T-helper 17 cell (primary cell): Measurements from ENCODE around the gene PIGV. TPM values are rescaled to one million over a fixed set of nuclear protein-coding genes. Genes with fewer than 3 reads are reported as not detected.

Source experiments
- ATAC-seq: fragments of 150-1000 bp; cut with Tn5 transposase; 2 replicates; pipeline ENCODE4 v1.10.0; 2021; ENCODE audit warnings: mild to moderate bottlenecking, moderate library complexity
- DNase-seq, 3 donors: peaks; one replicate each; pipeline versions ENCODE4 v3.0.0 to v3.0.0-alpha.2; 2020 to 2021
- H3K9me3 ChIP-seq: one replicate; pipeline ENCODE4 v1.7.0; 2013; ENCODE audit warnings: low read length, mild to moderate bottlenecking; ENCODE audit not compliant: control insufficient read depth, poor library complexity, severe bottlenecking
- H3K27ac Mint-ChIP-seq: one replicate; pipeline ENCODE4 v1.8.0; 2022; ENCODE audit warnings: mild to moderate bottlenecking, moderate library complexity, mixed read lengths
- H3K27me3 Mint-ChIP-seq: one replicate; pipeline ENCODE4 v1.8.0; 2022; ENCODE audit warnings: mixed read lengths
- H3K36me3 Mint-ChIP-seq: one replicate; pipeline ENCODE4 v1.8.0; 2022; ENCODE audit warnings: low read depth, mixed read lengths
- H3K4me1 Mint-ChIP-seq: one replicate; pipeline ENCODE4 v1.8.0; 2022; ENCODE audit warnings: mild to moderate bottlenecking, mixed read lengths
- H3K4me3 Mint-ChIP-seq: one replicate; pipeline ENCODE4 v1.8.0; 2022; ENCODE audit warnings: mild to moderate bottlenecking, moderate library complexity, mixed read lengths
- total RNA-seq, 4 donors: library from RNA in 2 of 4; stranded (reverse) in 2 of 4; gene quantifications; one replicate each; pipeline ENCODE4 v1.2.3 and lab custom pipeline; 2022 to 2026

Gene PIGV
- total RNA-seq, 2 donors from 2014 or later = 12.0 to 14.3 TPM

DNA sequence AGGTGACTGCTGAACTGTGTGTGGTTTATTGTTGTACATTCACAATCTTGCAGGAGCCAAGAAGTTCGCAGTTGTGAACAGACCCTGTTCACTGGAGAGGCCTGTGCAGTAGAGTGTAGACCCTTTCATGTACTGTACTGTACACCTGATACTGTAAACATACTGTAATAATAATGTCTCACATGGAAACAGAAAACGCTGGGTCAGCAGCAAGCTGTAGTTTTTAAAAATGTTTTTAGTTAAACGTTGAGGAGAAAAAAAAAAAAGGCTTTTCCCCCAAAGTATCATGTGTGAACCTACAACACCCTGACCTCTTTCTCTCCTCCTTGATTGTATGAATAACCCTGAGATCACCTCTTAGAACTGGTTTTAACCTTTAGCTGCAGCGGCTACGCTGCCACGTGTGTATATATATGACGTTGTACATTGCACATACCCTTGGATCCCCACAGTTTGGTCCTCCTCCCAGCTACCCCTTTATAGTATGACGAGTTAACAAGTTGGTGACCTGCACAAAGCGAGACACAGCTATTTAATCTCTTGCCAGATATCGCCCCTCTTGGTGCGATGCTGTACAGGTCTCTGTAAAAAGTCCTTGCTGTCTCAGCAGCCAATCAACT, 6.4 kb upstream of the PIGV start:
- Mint-ChIP-seq H3K4me1 (peaks cover 43% of the 10 kb centered on the region), H3K27me3 (no peaks in the 10 kb centered on the region), H3K4me3 (no peak overlapping the region), H3K36me3 (peaks cover 11% of the 10 kb centered on the region), H3K27ac (peak overlapping the region; percentile 89)
- no peaks in the 10 kb centered on the region for H3K9me3 ChIP-seq
- DNase-seq = no peak
- ATAC-seq = no peak

DNA sequence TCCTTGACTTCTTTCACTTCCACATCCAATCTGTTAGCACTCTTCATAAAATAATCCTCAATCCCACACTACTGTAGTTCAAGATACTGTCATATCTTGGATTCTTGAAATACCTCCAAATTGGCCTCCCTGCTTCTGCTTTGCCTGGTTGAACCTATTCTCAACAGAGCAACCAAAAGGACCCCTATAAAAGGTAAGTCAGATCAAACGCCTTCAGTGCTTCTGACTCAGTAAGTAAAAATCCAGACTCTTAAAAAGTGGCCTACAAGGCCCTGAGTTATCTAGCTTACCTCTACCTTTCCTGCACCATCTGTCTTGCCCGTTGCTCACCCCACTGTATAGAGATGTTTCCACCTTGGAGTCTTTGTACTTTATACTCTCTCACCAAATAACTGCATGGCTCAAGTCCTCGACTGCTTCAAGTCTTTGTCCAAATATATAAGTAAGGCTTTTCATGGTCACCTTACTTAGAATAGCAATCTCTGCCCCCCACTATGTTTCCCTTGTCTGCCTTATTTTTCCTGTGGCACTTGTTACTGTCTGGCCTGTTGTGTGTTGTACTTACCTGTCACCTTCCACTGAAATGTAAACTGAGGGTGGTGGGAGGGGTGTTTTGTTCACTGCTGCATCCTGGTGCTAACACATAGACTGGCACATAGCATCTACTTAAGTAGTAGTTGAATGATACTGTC, 5.1 kb upstream of the PIGV start:
- DNase-seq (no peak), ATAC-seq (no peak)
- peak overlapping the region; percentile 89 for H3K27ac Mint-ChIP-seq
- peaks cover 13% of the 10 kb centered on the region for H3K36me3 Mint-ChIP-seq
- peaks cover 56% of the 10 kb centered on the region for H3K4me1 Mint-ChIP-seq
- no peak overlapping the region for H3K4me3 Mint-ChIP-seq
- H3K9me3 ChIP-seq = no peaks in the 10 kb centered on the region
- no peaks in the 10 kb centered on the region for H3K27me3 Mint-ChIP-seq

DNA sequence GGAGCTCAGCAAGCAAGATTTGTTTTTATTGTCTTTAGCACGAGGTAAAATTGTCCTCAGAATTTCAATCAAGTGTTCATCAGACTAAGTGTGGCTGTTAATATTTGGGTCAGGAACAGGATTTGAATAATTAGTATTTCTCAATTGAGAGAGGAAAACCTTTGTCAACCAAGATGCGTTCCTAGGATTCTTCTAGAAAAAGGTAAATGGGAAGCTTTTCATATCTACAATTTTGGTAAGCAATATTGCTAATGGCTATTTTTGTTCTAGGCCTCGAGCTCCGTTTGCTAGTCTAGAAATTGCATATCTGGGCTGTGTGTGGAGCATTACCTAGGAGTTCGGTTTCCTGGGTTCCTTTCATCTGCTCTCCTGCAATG, 4.1 kb upstream of the PIGV start:
- H3K9me3 ChIP-seq = no peaks in the 10 kb centered on the region
- no peaks in the 10 kb centered on the region for H3K27me3 Mint-ChIP-seq
- H3K4me3 Mint-ChIP-seq = no peak overlapping the region
- DNase-seq = no peak
- ATAC-seq = no peak
- peak overlapping the region; percentile 89 for H3K27ac Mint-ChIP-seq
- peaks cover 51% of the 10 kb centered on the region for H3K4me1 Mint-ChIP-seq
- H3K36me3 Mint-ChIP-seq = peaks cover 10% of the 10 kb centered on the region

DNA sequence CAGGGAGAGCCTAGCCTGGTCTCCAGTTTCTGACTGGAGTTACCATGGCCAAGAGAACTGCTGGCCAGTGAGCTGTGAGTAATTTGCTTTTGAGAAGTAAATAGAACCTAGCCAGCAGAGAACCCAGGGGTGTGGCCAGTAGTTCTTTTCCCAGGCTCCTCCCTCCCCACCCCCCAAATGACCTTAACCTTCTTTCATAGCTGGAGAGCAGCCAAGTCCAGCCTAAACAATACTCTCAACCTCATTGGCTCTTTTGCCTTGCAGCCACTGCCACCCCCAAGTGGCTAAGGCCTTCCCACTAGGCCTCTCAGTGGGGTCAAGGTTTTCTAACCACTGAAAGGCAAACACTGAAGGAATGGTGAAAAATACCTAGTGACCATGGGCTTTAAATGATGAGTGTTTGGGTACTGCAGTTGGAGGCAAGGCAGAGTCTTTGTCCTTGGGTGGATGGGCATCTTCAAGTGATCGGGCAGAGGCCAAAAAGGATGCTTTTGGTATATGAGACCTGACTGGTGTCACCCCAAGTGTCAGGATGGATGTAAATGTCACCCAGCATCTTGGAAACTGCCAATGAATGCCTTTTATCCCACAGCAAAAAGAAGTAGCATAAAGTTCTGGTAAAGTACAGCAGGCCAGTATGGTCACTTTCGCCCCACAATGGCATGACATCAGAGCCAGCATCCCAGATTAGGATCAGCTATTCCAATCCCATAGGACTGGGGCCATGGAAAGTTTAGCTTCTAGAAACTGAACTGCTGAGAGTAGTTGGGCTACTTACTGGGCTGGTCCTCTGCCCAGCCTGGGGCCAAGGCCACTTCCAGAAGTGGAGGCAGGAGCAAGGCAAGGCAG, 3.5 kb upstream of the PIGV start:
- peaks cover 5% of the 10 kb centered on the region for H3K36me3 Mint-ChIP-seq
- peak overlapping the region; percentile 100 for H3K27ac Mint-ChIP-seq
- peaks cover 51% of the 10 kb centered on the region for H3K4me1 Mint-ChIP-seq
- H3K9me3 ChIP-seq = no peaks in the 10 kb centered on the region
- H3K4me3 Mint-ChIP-seq = no peak overlapping the region
- no peak for DNase-seq
- no peaks in the 10 kb centered on the region for H3K27me3 Mint-ChIP-seq
- ATAC-seq = no peak

DNA sequence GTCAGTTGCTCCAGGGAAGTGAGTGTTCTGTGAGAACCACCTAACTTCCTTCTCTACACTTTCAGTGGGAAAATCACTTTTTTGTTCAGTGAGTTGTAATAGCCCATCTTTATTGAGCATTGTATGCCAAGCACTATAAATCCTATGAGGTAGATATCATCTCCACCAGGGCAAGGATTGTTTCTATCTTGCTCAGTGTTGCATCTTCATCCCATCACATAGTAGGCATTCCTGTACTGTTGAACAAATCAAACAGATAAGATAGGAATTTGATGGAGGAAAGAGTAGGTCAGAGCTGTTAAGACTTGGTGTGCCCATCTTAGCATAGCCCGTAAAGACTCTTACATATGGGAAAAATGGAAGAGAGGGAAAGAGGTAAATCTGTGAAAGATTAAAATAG, 2.9 kb upstream of the PIGV start:
- H3K9me3 ChIP-seq = no peaks in the 10 kb centered on the region
- Mint-ChIP-seq H3K4me3 (no peak overlapping the region), H3K27ac (peak overlapping the region; percentile 100), H3K27me3 (no peaks in the 10 kb centered on the region), H3K36me3 (peaks cover 5% of the 10 kb centered on the region), H3K4me1 (peaks cover 56% of the 10 kb centered on the region)
- no peak for ATAC-seq
- no peak for DNase-seq

DNA sequence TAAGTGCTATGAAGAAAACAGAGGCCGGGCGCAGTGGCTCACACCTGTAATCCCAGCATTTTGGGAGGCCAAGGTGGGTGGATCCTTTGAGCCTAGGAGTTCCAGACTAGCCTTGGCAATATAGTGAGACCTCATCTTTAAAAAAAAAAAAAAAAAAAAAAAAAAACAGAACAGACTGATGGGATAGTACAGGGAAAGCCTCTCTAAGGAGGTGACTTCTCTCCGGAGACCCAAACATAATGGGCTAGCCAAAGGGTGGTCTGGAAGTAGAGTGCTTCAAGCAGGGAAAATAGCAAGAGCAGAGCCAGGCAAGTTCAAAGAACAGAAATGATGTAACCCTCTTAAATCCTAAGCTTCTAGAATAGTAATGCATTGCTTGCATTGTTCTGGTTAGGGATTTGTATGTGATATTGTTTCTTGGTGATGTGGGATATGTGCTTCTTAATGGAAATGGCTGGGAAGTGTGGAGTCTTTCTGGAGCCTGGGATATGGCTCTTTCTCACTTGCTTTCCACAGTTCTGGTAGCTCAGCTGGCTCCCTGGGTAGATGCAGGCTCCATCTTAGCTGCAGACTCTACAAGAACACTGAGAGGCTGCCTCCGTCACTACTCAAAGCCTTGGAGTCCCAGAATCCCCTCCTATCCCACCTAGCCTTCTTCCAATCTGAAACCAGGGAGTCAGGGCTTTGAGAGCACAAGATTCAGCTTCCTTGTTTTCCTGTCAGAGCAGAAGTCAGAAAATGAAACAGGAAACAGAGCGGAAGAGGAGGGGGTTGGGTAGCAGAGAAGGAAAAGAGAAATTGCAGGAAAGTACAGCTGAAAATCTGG, 1.9 kb upstream of the PIGV start:
- Mint-ChIP-seq H3K4me3 (peak overlapping the region; percentile 99), H3K36me3 (peaks cover 5% of the 10 kb centered on the region), H3K27me3 (no peaks in the 10 kb centered on the region), H3K4me1 (peaks cover 65% of the 10 kb centered on the region), H3K27ac (peak overlapping the region; percentile 100)
- H3K9me3 ChIP-seq = no peaks in the 10 kb centered on the region
- DNase-seq (no peak), ATAC-seq (no peak)

DNA sequence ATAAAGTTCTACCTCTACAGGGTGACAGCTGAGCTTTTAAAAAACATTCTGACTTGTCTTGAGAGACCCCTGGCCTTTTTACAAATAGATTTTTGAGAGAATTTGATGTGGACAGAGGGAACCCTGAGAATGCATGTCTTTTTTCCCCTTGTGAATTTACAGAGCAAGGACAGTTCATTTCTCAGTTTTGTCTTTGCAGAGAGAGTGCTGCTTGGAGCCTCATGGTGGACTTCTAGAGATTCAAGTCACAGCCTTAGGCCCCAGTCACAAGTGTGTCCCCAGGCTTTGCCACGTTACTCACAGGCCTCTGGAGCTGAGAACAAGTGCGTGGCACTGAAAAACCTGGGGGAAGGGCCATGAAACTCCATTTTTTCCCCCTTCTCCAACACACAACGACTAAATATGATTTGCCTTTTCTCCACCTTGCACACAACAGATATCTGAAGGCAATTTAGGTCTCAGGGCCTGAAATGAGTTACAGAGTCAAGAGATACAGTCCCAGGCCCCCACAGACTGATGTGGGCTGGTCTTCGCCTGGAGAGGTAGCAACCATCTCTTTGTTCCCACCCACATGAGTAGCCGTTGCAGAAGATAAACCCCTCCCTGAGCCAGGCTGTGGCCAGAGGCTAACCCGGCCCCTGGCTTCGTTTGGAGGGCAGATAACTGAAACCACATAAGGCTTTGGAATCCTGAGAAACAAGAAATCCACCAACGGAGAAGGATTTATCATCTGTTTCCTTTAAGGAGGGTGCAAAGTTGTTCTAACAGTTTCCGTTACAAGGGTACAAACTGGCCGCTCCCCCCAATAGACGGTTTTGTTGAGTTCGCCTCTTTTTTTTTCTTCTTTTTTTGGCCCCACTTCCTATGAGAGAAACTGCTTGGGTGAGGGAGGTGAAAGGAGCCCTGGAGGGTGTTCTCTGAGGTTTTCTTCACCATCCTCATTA, 1.0 kb upstream of the PIGV start:
- DNase-seq = no peak
- ATAC-seq = no peak

DNA sequence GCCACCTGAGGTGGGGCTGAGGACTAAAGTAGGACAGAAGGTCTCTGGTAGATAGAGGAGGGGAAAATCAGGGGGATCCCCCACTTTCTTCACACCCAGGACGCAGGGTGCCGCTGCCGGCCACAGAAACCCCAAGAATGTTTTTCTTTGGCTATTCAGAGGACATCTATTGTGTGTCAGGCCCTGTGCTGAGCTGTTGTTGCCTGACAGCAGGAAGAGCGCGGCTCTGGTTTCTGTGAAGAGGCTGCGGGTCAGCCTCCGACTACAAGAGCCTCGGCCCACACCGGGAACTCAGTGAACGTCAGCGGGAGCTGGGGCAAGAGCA, 407 bp upstream of the PIGV start:
- Mint-ChIP-seq H3K27ac (peak overlapping the region; percentile 100), H3K4me1 (peaks cover 68% of the 10 kb centered on the region), H3K27me3 (no peaks in the 10 kb centered on the region), H3K36me3 (peaks cover 4% of the 10 kb centered on the region), H3K4me3 (peak overlapping the region; percentile 99)
- no peaks in the 10 kb centered on the region for H3K9me3 ChIP-seq
- ATAC-seq (peak; percentile 69), DNase-seq (peak; percentile 42 to 59 (median 56))

More for the DNA sequence above, 1.0 kb upstream of the PIGV start:
- Mint-ChIP-seq H3K27ac (peak overlapping the region; percentile 100), H3K4me3 (peak overlapping the region; percentile 99), H3K4me1 (peaks cover 70% of the 10 kb centered on the region), H3K36me3 (peaks cover 5% of the 10 kb centered on the region), H3K27me3 (no peaks in the 10 kb centered on the region)
- no peaks in the 10 kb centered on the region for H3K9me3 ChIP-seq

DNA sequence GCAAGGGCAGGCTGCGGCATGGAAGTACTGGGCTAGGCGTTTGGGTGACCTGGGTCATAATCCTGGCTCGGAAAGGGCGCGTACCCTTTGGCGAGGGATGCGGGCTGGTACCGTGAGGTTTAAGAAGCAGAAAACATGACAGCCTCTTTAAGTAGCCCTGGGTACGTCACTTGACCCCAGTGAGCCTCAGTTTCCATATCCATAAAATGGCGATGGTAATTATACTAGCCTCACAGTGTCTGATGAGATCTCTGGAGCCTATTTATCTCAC, 700 bp downstream of the PIGV start:
- H3K4me3 Mint-ChIP-seq = peak overlapping the region; percentile 99
- peak overlapping the region; percentile 100 for H3K27ac Mint-ChIP-seq
- no peaks in the 10 kb centered on the region for H3K27me3 Mint-ChIP-seq
- DNase-seq = no peak
- peaks cover 67% of the 10 kb centered on the region for H3K4me1 Mint-ChIP-seq
- H3K36me3 Mint-ChIP-seq = peaks cover 5% of the 10 kb centered on the region
- no peaks in the 10 kb centered on the region for H3K9me3 ChIP-seq
- no peak for ATAC-seq

DNA sequence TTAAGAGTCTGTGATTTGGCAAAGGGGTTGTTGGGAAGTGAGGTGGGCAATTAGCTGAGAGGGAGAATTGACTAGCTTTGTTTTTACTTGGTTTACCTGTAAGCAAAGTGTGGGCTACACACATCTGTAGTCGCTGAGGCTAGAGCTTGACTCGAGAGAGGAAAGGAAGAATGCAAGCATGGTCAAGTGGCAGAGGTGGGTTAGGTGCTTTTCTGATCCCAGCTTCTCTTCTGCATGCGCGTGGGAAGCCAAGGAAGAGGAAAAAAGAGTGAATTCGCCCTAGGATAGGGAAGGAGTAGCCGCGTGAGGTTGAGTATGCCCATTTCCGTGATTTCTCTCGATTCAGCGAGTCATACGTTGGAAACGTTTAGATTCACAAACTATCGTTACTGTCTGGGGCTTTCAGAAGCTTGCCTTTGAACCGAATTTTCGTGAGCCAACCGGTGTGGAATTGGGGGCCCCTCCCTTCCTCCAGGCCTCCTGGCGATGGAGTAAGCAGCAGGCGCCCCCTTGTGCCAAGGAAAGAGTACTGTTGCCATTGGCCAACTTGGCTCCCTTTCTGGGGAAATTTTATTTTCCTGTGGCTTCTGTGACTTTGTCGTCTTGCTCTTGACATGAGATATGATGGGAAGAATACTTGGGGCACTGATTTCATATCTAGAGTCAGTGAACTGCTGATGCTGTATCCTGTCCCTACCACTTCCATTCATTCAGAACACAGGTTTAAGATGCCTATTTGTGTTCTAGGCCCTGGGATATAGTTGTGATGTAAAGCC, 1.3 kb downstream of the PIGV start:
- peak overlapping the region; percentile 100 for H3K27ac Mint-ChIP-seq
- peak; percentile 52 for ATAC-seq
- no peaks in the 10 kb centered on the region for H3K27me3 Mint-ChIP-seq
- H3K4me3 Mint-ChIP-seq = peak overlapping the region; percentile 99
- peaks cover 68% of the 10 kb centered on the region for H3K4me1 Mint-ChIP-seq
- H3K36me3 Mint-ChIP-seq = peaks cover 5% of the 10 kb centered on the region
- DNase-seq = peak; percentile 73 to 79 (median 77)
- no peaks in the 10 kb centered on the region for H3K9me3 ChIP-seq

DNA sequence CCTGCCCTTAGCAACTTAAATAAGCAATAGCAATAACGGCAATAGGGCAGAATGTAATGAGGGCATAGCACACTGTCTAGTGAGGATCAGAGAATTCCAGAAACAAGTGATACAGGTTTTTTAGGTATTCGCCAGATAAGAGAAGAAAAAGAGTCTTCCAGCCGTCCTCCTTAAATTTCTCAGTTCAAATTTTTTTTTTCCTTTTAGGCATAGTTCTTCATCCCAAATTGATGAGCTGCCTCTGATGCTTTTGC, 1.8 kb downstream of the PIGV start:
- peak overlapping the region; percentile 99 for H3K4me3 Mint-ChIP-seq
- no peaks in the 10 kb centered on the region for H3K9me3 ChIP-seq
- H3K27ac Mint-ChIP-seq = peak overlapping the region; percentile 100
- DNase-seq (no peak), ATAC-seq (no peak)
- H3K4me1 Mint-ChIP-seq = peaks cover 68% of the 10 kb centered on the region
- peaks cover 6% of the 10 kb centered on the region for H3K36me3 Mint-ChIP-seq
- H3K27me3 Mint-ChIP-seq = no peaks in the 10 kb centered on the region

DNA sequence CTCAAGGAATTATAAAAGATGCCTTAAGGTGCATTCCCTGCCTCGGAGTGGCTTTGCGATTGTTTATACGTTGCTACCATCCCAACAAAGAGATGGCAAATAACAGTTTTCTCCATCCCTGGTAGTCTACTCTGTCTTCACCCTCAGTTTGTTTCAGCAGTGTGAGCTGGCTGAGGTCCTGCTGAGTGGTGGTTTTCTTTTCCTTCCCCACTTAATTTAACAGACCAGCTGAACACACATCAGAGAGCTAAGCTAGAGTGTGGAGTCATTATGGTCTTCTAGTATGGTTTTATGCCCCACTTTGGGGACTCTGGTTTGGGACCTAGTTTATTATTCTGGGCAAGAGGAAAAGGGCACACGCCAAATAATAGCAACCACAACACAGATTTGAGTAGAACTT, 2.2 kb downstream of the PIGV start:
- ATAC-seq (no peak), DNase-seq (no peak)
- H3K9me3 ChIP-seq = no peaks in the 10 kb centered on the region
- H3K4me1 Mint-ChIP-seq = peaks cover 68% of the 10 kb centered on the region
- H3K4me3 Mint-ChIP-seq = peak overlapping the region; percentile 43
- peak overlapping the region; percentile 100 for H3K27ac Mint-ChIP-seq
- H3K36me3 Mint-ChIP-seq = peaks cover 8% of the 10 kb centered on the region
- H3K27me3 Mint-ChIP-seq = no peaks in the 10 kb centered on the region
